ENCODE data around the gene LEUTX.

LEUTX gene

DNA sequence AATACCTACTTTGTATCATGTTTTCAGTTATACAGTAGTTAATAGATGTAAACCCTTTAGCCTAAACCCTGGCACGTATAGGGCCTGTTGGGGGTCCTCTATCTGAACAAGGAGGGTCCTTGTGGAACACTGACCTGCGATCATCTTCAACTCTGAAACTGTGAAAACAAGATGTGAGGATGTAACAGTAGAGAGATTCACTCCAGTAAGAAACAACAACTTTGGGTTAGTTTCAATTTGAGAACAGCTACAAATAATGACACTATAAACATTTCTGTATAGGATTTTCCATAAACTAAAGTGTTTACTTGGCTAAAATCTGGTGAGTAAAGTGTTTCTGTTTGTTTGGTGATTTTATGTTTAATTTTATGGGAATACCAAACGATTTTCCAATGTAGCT is 43.0 kb upstream of the LEUTX start:
- no peaks in the 10 kb centered on the region for H3K36me3 ChIP-seq (ENCODE audit: insufficient read depth)
- H2AFZ ChIP-seq (ENCODE audit: low read depth), result no peak overlapping the region
- H3K79me2 ChIP-seq (ENCODE audit: insufficient read depth, low read depth), result no peaks in the 10 kb centered on the region
- no peak overlapping the region for H3K4me3 ChIP-seq (IDR thresholded peaks at IDR 0.05; ENCODE audit: insufficient read depth, low read depth, low read length)
- H3K4me1 ChIP-seq (ENCODE audit: low read depth, poor library complexity, severe bottlenecking), result peaks cover 4% of the 10 kb centered on the region
- H4K20me1 ChIP-seq (ENCODE audit: insufficient read depth), result no peaks in the 10 kb centered on the region
- H3K27ac ChIP-seq, result no peak overlapping the region
- no peak for TF ChIP-seq CTCF (conservative IDR thresholded peaks at IDR 0.05; ENCODE audit: low read depth, low read length)
- H3K27me3 ChIP-seq (ENCODE audit: insufficient read depth, low read depth), result no peaks in the 10 kb centered on the region
- H3K4me2 ChIP-seq, result no peak overlapping the region
- H3K9ac ChIP-seq, result no peak overlapping the region

DNA sequence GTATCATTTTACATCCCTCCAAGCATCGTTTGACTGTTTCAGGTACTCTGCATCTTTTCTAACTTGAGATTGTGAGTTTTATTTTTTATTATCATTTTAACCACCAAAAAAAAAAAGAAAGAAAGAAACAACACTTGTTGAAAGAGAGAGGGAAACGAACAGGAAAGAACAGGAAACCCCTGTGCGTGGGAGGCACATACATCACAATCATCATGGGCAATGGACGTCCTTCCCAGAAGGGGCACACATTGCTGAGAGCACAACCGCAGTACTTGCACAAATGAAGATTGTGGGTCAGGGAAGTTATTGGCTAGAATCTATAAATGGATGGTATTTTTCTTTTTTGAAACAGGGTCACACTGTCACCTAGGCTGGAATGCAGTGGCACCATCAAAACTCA is 42.6 kb upstream of the LEUTX start:
- Histone ChIP-seq H3K27me3 (ENCODE audit: insufficient read depth, low read depth) (no peaks in the 10 kb centered on the region), H3K27ac (no peak overlapping the region), H3K9ac (no peak overlapping the region), H3K4me3 (IDR thresholded peaks at IDR 0.05; ENCODE audit: insufficient read depth, low read depth, low read length) (no peak overlapping the region), H3K4me2 (no peak overlapping the region), H3K79me2 (ENCODE audit: insufficient read depth, low read depth) (no peaks in the 10 kb centered on the region), H3K36me3 (ENCODE audit: insufficient read depth) (no peaks in the 10 kb centered on the region), H3K4me1 (ENCODE audit: low read depth, poor library complexity, severe bottlenecking) (peaks cover 4% of the 10 kb centered on the region), H4K20me1 (ENCODE audit: insufficient read depth) (no peaks in the 10 kb centered on the region), H2AFZ (ENCODE audit: low read depth) (no peak overlapping the region)
- TF ChIP-seq CTCF (conservative IDR thresholded peaks at IDR 0.05; ENCODE audit: low read depth, low read length), result no peak

GRCh38 chr19:39737351-39737750 is 41.3 kb upstream of the LEUTX start:
- Histone ChIP-seq H3K9ac (no peak overlapping the region), H2AFZ (ENCODE audit: low read depth) (no peak overlapping the region), H3K27me3 (ENCODE audit: insufficient read depth, low read depth) (no peaks in the 10 kb centered on the region), H3K4me2 (no peak overlapping the region), H3K79me2 (ENCODE audit: insufficient read depth, low read depth) (no peaks in the 10 kb centered on the region), H3K4me1 (ENCODE audit: low read depth, poor library complexity, severe bottlenecking) (peaks cover 4% of the 10 kb centered on the region), H4K20me1 (ENCODE audit: insufficient read depth) (no peaks in the 10 kb centered on the region), H3K36me3 (ENCODE audit: insufficient read depth) (no peaks in the 10 kb centered on the region), H3K4me3 (IDR thresholded peaks at IDR 0.05; ENCODE audit: insufficient read depth, low read depth, low read length) (no peak overlapping the region), H3K27ac (no peak overlapping the region)
- TF ChIP-seq CTCF (conservative IDR thresholded peaks at IDR 0.05; ENCODE audit: low read depth, low read length), result no peak

- no peaks in the 10 kb centered on the region for H4K20me1 ChIP-seq (ENCODE audit: insufficient read depth)
- H3K4me1 ChIP-seq (ENCODE audit: low read depth, poor library complexity, severe bottlenecking), result peaks cover 4% of the 10 kb centered on the region
- no peaks in the 10 kb centered on the region for H3K79me2 ChIP-seq (ENCODE audit: insufficient read depth, low read depth)
- H3K36me3 ChIP-seq (ENCODE audit: insufficient read depth), result no peaks in the 10 kb centered on the region
- no peaks in the 10 kb centered on the region for H3K27me3 ChIP-seq (ENCODE audit: insufficient read depth, low read depth)
- no peak within 1 kb of the TSS for H2AFZ ChIP-seq (ENCODE audit: low read depth)
- H3K9ac ChIP-seq, result no peak within 1 kb of the TSS
- TF ChIP-seq CTCF (conservative IDR thresholded peaks at IDR 0.05; ENCODE audit: low read depth, low read length), result no peak
- no peak within 1 kb of the TSS for H3K4me2 ChIP-seq
- no peak within 1 kb of the TSS for H3K27ac ChIP-seq
- no peak within 1 kb of the TSS for H3K4me3 ChIP-seq (IDR thresholded peaks at IDR 0.05; ENCODE audit: insufficient read depth, low read depth, low read length)
Observed at GRCh38 chr19:39737891-39738290, 40.8 kb upstream of the LEUTX start, which contains the start of gene CLC. TSS of gene CLC (minus strand) at chr19:39738029. CDS start at chr19:39737952, 77 bp downstream.

Data from KMS-11 (cell line).